H9 (cell line): ENCODE measurements around the gene YPEL3. TPM values are rescaled to one million over a fixed set of nuclear protein-coding genes. Genes with fewer than 3 reads are reported as not detected.

ENCODE experiments used
- DNase-seq: peaks from one replicate; pipeline ENCODE4 v3.0.0-alpha.2; 2017
- H2AFZ ChIP-seq: one replicate; pipeline ENCODE4 v1.6.1; 2013; ENCODE audit warnings: mild to moderate bottlenecking, low read length, control low read depth, moderate library complexity
- H2AK5ac ChIP-seq: 2 replicates; pipeline ENCODE4 v1.6.1; 2013; ENCODE audit warnings: low read length, control low read depth, mixed read lengths; ENCODE audit not compliant: insufficient read length
- H2BK120ac ChIP-seq: one replicate; pipeline ENCODE4 v1.6.1; 2013; ENCODE audit warnings: low read depth, mild to moderate bottlenecking, low read length, control low read depth, inconsistent platforms; ENCODE audit not compliant: poor library complexity, severe bottlenecking
- H2BK12ac ChIP-seq: 2 replicates; pipeline ENCODE4 v1.6.1; 2013; ENCODE audit warnings: low read length, control low read depth, mixed read lengths, low read depth; ENCODE audit not compliant: insufficient read length
- H2BK15ac ChIP-seq: 2 replicates; pipeline ENCODE4 v1.6.1; 2013; ENCODE audit warnings: low read depth, low read length, control low read depth
- H2BK20ac ChIP-seq: one replicate; pipeline ENCODE4 v1.6.1; 2013; ENCODE audit warnings: low read depth, mild to moderate bottlenecking, low read length, control low read depth, inconsistent platforms; ENCODE audit not compliant: poor library complexity, severe bottlenecking
- H2BK5ac ChIP-seq: 2 replicates; pipeline ENCODE4 v1.6.1; 2013; ENCODE audit warnings: low read length, control low read depth, mixed read lengths; ENCODE audit not compliant: insufficient read length
- H3K14ac ChIP-seq: 2 replicates; pipeline ENCODE4 v1.6.1; 2013; ENCODE audit warnings: low read length, control low read depth; ENCODE audit not compliant: insufficient read depth
- H3K18ac ChIP-seq: 2 replicates; pipeline ENCODE4 v1.6.1; 2013; ENCODE audit warnings: low read depth, mild to moderate bottlenecking, mixed read lengths, low read length, control low read depth; ENCODE audit not compliant: insufficient read length
- H3K23ac ChIP-seq: 2 replicates; pipeline ENCODE4 v1.6.1; 2013; ENCODE audit warnings: low read length, control low read depth, mixed read lengths, low read depth; ENCODE audit not compliant: insufficient read length
- H3K23me2 ChIP-seq: 2 replicates; pipeline ENCODE4 v1.6.1; 2013; ENCODE audit warnings: low read depth, mild to moderate bottlenecking, mixed read lengths, low read length, control low read depth; ENCODE audit not compliant: insufficient read length, poor library complexity, severe bottlenecking
- H3K27ac ChIP-seq: 2 replicates; pipeline ENCODE4 v1.5.1; 2013; ENCODE audit warnings: low read length, control low read depth, mixed read lengths, low read depth; ENCODE audit not compliant: insufficient read length
- H3K27me3 ChIP-seq: 2 replicates; pipeline ENCODE4 v1.6.1; 2013; ENCODE audit warnings: low read length, control low read depth, inconsistent platforms; ENCODE audit not compliant: insufficient read depth
- H3K4ac ChIP-seq: 2 replicates; pipeline ENCODE4 v1.6.1; 2013; ENCODE audit warnings: low read depth, mild to moderate bottlenecking, control low read depth, inconsistent platforms, low read length, moderate library complexity
- H3K4me1 ChIP-seq: 2 replicates; pipeline ENCODE4 v1.6.1; 2013; ENCODE audit warnings: low read length, control low read depth, inconsistent platforms; ENCODE audit not compliant: insufficient read depth
- H3K4me2 ChIP-seq: 2 replicates; pipeline ENCODE4 v1.6.1; 2013; ENCODE audit warnings: low read length, control low read depth, mixed read lengths; ENCODE audit not compliant: insufficient read length, insufficient read depth
- H3K56ac ChIP-seq: 2 replicates; pipeline ENCODE4 v1.6.1; 2013; ENCODE audit warnings: low read depth, mild to moderate bottlenecking, mixed read lengths, low read length, control low read depth; ENCODE audit not compliant: insufficient read length
- H3K79me1 ChIP-seq: 2 replicates; pipeline ENCODE4 v1.6.1; 2013; ENCODE audit warnings: low read depth, mild to moderate bottlenecking, moderate library complexity, low read length, control low read depth, inconsistent platforms; ENCODE audit not compliant: insufficient read depth, poor library complexity, severe bottlenecking
- H3K79me2 ChIP-seq: 2 replicates; pipeline ENCODE4 v1.6.1; 2013; ENCODE audit warnings: low read length, control low read depth, inconsistent platforms; ENCODE audit not compliant: insufficient read depth
- H3K9ac ChIP-seq: 2 replicates; pipeline ENCODE4 v1.6.1; 2013; ENCODE audit warnings: low read length, control low read depth, mixed read lengths; ENCODE audit not compliant: insufficient read length; ENCODE audit errors: extremely low read depth
- H3K9me3 ChIP-seq: one replicate; pipeline ENCODE4 v1.6.1; 2013; ENCODE audit warnings: low read depth, low read length, inconsistent platforms; ENCODE audit not compliant: control insufficient read depth
- H3T11ph ChIP-seq: one replicate; pipeline ENCODE4 v1.6.1; 2013; ENCODE audit warnings: mild to moderate bottlenecking, low read length, control low read depth, inconsistent platforms
- H4K20me1 ChIP-seq: one replicate; pipeline ENCODE4 v1.6.1; 2013; ENCODE audit not compliant: control insufficient read depth, insufficient read length, insufficient read depth
- H4K5ac ChIP-seq: 2 replicates; pipeline ENCODE4 v1.6.1; 2013; ENCODE audit warnings: low read depth, mild to moderate bottlenecking, mixed read lengths, low read length, control low read depth; ENCODE audit not compliant: insufficient read length
- H4K8ac ChIP-seq: replicated peaks from 2 replicates; pipeline ENCODE4 v1.6.1; 2013; ENCODE audit warnings: low read length, control low read depth, mixed read lengths, low read depth; ENCODE audit not compliant: insufficient read length
- H4K91ac ChIP-seq: 2 replicates; pipeline ENCODE4 v1.6.1; 2013; ENCODE audit warnings: low read depth, mild to moderate bottlenecking, moderate library complexity, mixed read lengths, low read length, control low read depth; ENCODE audit not compliant: insufficient read length
- H3K27ac Mint-ChIP-seq, 3 experiments: 2 replicates in 2 of 3; 3 replicates in 1 of 3; pipeline ENCODE4 v1.8.0; 2020 to 2021; ENCODE audit warnings: mixed read lengths in 3 of 3, mild to moderate bottlenecking in 1 of 3, moderate library complexity in 1 of 3
- H3K27me3 Mint-ChIP-seq: 2 replicates; pipeline ENCODE4 v1.8.0; 2021; ENCODE audit warnings: low read depth, mild to moderate bottlenecking, moderate library complexity, mixed read lengths
- H3K36me3 Mint-ChIP-seq, 3 experiments: 2 replicates in 2 of 3; 3 replicates in 1 of 3; pipeline ENCODE4 v1.8.0; 2020 to 2021; ENCODE audit warnings: low read depth in 3 of 3, mixed read lengths in 3 of 3; ENCODE audit not compliant: insufficient read depth in 1 of 3
- H3K4me1 Mint-ChIP-seq, 2 experiments: 2 replicates each; pipeline ENCODE4 v1.8.0; 2020; ENCODE audit warnings: mixed read lengths in 2 of 2
- H3K4me3 Mint-ChIP-seq, 2 experiments: 2 replicates in 1 of 2; 3 replicates in 1 of 2; pipeline ENCODE4 v1.8.0; 2020 to 2021; ENCODE audit warnings: mild to moderate bottlenecking in 2 of 2, mixed read lengths in 2 of 2, moderate library complexity in 1 of 2
- H3K9me3 Mint-ChIP-seq, 2 experiments: 2 replicates in 1 of 2; 3 replicates in 1 of 2; pipeline ENCODE4 v1.8.0; 2020; ENCODE audit warnings: mild to moderate bottlenecking in 2 of 2, mixed read lengths in 2 of 2, moderate library complexity in 1 of 2
- CTCF ChIP-seq: fragments of 200-600 bp; sonication (generic); conservative IDR thresholded peaks from 3 replicates; pipeline ENCODE4 v1.8.0; 2021; ENCODE audit warnings: antibody characterized with exemption, mild to moderate bottlenecking
- WGBS: extraction: QIAGEN DNeasy Blood & Tissue Kit; methylation state at CpG from one replicate; pipeline ENCODE4 v1.1.7; 2013; ENCODE audit warnings: missing lambda C conversion rate, low lambda C conversion rate, mixed read lengths; ENCODE audit not compliant: insufficient read length; ENCODE audit errors: extremely low coverage; 5-methylcytosine and 5-hydroxymethylcytosine counted together
- long read RNA-seq: library from polyadenylated mRNA; unstranded; transcript quantifications from one replicate; pipeline ENCODE4 v2.0.0, GENCODE V29; 2020
- total RNA-seq: library from RNA; stranded (reverse); gene quantifications from 2 replicates; pipeline ENCODE4 v1.2.1, GENCODE V29; 2021

Gene YPEL3
- total RNA-seq = 26.3 and 27.5 TPM in 2 replicates
- long read RNA-seq, partial matches to known transcripts = 0 of 5 reads
- long read RNA-seq, other reads (novel, unspliced or antisense) = 3 of 5 reads

GRCh38 chr16:30096105-30096861 lies at the start of gene YPEL3:
TSS of gene YPEL3 (minus strand) at chr16:30096213. CDS start at chr16:30095482, 731 bp downstream.
- no peaks in the 10 kb centered on the region for H3K79me1 ChIP-seq
- H3K4me1 Mint-ChIP-seq = peaks cover 21% of the 10 kb centered on the region in 2 experiments
- DNase-seq = peak; percentile 95
- no peaks in the 10 kb centered on the region for H3K9me3 ChIP-seq
- H3K23me2 ChIP-seq = peaks cover 11% of the 10 kb centered on the region
- peaks cover 21 to 23% of the 10 kb centered on the region in 2 experiments for H3K9me3 Mint-ChIP-seq
- peak within 1 kb of the TSS; percentile 73 for H3K4me2 ChIP-seq
- no peak within 1 kb of the TSS for H2AK5ac ChIP-seq
- no peaks in the 10 kb centered on the region for H4K20me1 ChIP-seq
- H2BK15ac ChIP-seq = peak within 1 kb of the TSS; percentile 73; the same call in 1 of the 2 replicates
- no peak within 1 kb of the TSS for H3K56ac ChIP-seq
- H3K23ac ChIP-seq = no peak within 1 kb of the TSS
- H3K27me3 Mint-ChIP-seq = peaks cover 6% of the 10 kb centered on the region
- no peak within 1 kb of the TSS for H2BK5ac ChIP-seq
- no peak within 1 kb of the TSS for H4K8ac ChIP-seq
- H3K79me2 ChIP-seq = peaks cover 12% of the 10 kb centered on the region; the same call in 1 of the 2 replicates
- H3K27me3 ChIP-seq = no peaks in the 10 kb centered on the region
- H4K5ac ChIP-seq = peak within 1 kb of the TSS; percentile 81
- WGBS = no CpG with 5 or more reads among the region's 77 CpGs
- no peak for TF ChIP-seq CTCF
- peak within 1 kb of the TSS; percentile 82 for H4K91ac ChIP-seq
- H3K18ac ChIP-seq = peak within 1 kb of the TSS; percentile 92
- no peak within 1 kb of the TSS for H2BK20ac ChIP-seq
- peaks cover 28 to 37% (median 29%) of the 10 kb centered on the region in 3 experiments for H3K36me3 Mint-ChIP-seq
- H3K14ac ChIP-seq = peak within 1 kb of the TSS; percentile 86
- H2BK12ac ChIP-seq = peak within 1 kb of the TSS; percentile 41
- no peaks in the 10 kb centered on the region for H3K4me1 ChIP-seq
- H3T11ph ChIP-seq = no peak within 1 kb of the TSS
- peak within 1 kb of the TSS; percentile 91 for H3K9ac ChIP-seq
- H3K27ac ChIP-seq = peak within 1 kb of the TSS; percentile 74
- peak within 1 kb of the TSS; percentile 39 for H2BK120ac ChIP-seq
- peak within 1 kb of the TSS; percentile 6; the same call in 1 of the 2 replicates for H3K4ac ChIP-seq
- peak within 1 kb of the TSS; percentile 97 to 99 (median 98) for H3K27ac Mint-ChIP-seq
- H3K4me3 Mint-ChIP-seq = peak within 1 kb of the TSS; percentile 70 to 82
- no peak within 1 kb of the TSS for H2AFZ ChIP-seq
